ENCODE results near the gene SYT13.

Gene SYT13

DNA sequence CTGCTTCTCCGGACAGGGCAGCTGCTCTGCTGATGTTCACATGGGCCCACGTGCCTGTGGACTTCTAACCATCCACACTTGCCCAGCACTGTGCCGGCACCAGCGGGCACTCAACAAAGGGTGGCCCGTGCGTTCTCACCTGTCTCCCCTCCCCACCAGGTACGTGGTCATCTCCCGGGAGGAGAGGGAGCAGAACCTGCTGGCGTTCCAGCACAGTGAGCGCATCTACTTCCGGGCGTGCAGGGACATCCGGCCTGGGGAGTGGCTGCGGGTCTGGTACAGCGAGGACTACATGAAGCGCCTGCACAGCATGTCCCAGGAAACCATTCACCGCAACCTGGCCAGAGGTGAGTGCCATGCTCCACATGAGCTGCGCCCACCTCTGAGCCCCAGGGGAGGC lies 66.7 kb downstream of the SYT13 start:
- ATAC-seq (ENCODE audit: low read depth), result no peak
- no peaks in the 10 kb centered on the region for H3K36me3 ChIP-seq (ENCODE audit: low read depth)
- H3K27me3 ChIP-seq (ENCODE audit: insufficient read depth, poor library complexity, severe bottlenecking), result no peaks in the 10 kb centered on the region
- TF ChIP-seq, protein P1, sequence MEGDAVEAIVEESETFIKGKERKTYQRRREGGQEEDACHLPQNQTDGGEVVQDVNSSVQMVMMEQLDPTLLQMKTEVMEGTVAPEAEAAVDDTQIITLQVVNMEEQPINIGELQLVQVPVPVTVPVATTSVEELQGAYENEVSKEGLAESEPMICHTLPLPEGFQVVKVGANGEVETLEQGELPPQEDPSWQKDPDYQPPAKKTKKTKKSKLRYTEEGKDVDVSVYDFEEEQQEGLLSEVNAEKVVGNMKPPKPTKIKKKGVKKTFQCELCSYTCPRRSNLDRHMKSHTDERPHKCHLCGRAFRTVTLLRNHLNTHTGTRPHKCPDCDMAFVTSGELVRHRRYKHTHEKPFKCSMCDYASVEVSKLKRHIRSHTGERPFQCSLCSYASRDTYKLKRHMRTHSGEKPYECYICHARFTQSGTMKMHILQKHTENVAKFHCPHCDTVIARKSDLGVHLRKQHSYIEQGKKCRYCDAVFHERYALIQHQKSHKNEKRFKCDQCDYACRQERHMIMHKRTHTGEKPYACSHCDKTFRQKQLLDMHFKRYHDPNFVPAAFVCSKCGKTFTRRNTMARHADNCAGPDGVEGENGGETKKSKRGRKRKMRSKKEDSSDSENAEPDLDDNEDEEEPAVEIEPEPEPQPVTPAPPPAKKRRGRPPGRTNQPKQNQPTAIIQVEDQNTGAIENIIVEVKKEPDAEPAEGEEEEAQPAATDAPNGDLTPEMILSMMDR (IDR thresholded peaks at IDR 0.05; ENCODE audit: poor library complexity, severe bottlenecking), result no peak
- no peak for DNase-seq (ENCODE audit: low spot score)
- H3K27ac ChIP-seq (ENCODE audit: poor library complexity, severe bottlenecking), result no peak overlapping the region
- H3K9me3 ChIP-seq (ENCODE audit: severe bottlenecking), result no peaks in the 10 kb centered on the region
- H3K4me3 ChIP-seq (ENCODE audit: severe bottlenecking), result no peak overlapping the region
- no peaks in the 10 kb centered on the region for H3K4me1 ChIP-seq (ENCODE audit: insufficient read depth, poor library complexity, severe bottlenecking)

DNA sequence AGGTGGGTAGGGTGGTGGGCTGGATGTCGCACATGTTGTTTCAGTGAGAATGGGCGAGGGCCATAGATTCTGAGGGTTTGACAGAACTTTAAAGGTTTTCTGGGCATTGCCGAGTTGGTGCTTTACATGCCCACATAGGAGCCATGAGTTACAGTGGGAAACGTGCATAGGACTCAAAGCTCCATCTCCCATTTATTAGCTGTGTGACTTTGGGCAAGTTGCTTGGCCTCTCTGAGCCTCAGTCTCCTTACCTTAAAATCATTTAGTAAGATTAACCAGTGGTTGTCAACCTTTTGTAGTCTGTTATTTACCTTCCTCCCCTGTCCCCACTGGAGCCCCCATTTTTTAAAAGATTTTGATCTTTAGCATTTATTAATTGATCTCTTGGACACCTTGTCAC lies 67.4 kb downstream of the SYT13 start:
- no peaks in the 10 kb centered on the region for H3K27me3 ChIP-seq (ENCODE audit: insufficient read depth, poor library complexity, severe bottlenecking)
- TF ChIP-seq, protein P1 (IDR thresholded peaks at IDR 0.05; ENCODE audit: poor library complexity, severe bottlenecking), result no peak
- no peak for ATAC-seq (ENCODE audit: low read depth)

DNA sequence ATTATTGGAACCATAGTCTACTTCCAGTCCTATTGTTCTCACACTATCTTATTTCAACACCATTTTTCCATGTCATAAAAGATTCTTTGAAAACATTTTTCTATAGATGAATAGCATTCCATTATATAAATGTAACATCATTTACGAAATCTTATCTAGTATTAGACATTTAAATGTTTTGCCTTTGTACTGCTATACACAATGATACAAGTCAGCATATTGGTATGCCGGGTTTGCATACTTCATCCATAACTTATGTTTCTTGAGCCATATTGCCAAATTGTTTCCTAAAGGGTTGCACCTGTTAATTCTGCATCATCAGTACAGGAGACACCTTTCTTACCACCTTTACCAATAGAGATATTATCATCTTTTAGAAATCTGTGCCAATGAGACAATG lies 68.2 kb downstream of the SYT13 start:
- no peaks in the 10 kb centered on the region for H3K27me3 ChIP-seq (ENCODE audit: insufficient read depth, poor library complexity, severe bottlenecking)
- DNase-seq (ENCODE audit: low spot score) (no peak), ATAC-seq (ENCODE audit: low read depth) (peak; percentile 51)

More for the DNA sequence above, 67.4 kb downstream of the SYT13 start:
- H3K4me3 ChIP-seq (ENCODE audit: severe bottlenecking), result no peak overlapping the region
- no peaks in the 10 kb centered on the region for H3K9me3 ChIP-seq (ENCODE audit: severe bottlenecking)
- DNase-seq (ENCODE audit: low spot score), result no peak
- H3K36me3 ChIP-seq (ENCODE audit: low read depth), result no peaks in the 10 kb centered on the region
- no peaks in the 10 kb centered on the region for H3K4me1 ChIP-seq (ENCODE audit: insufficient read depth, poor library complexity, severe bottlenecking)
- no peak overlapping the region for H3K27ac ChIP-seq (ENCODE audit: poor library complexity, severe bottlenecking)

DNA sequence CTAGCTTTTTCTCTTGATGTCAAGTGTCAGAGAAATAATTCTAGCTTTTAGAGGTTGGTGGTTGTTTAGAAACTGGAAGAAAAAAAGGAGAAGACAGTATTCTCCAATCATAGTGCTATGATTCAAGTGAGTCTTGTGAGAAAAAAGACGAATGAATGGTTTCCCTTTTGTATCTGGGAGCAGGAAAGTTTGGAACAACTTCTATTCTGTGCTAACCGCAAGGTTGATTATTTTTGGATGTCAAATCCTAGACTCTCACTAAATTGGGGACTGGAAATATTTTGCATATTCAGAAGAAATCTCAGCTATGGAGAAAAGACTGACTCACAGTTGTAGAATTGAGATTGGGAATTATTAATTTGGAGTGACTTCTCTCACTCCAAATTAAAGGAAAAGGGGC lies 69.2 kb downstream of the SYT13 start:
- no peak for ATAC-seq (ENCODE audit: low read depth)
- H3K27ac ChIP-seq (ENCODE audit: poor library complexity, severe bottlenecking), result no peak overlapping the region
- H3K4me1 ChIP-seq (ENCODE audit: insufficient read depth, poor library complexity, severe bottlenecking), result no peaks in the 10 kb centered on the region
- TF ChIP-seq, protein P1 (IDR thresholded peaks at IDR 0.05; ENCODE audit: poor library complexity, severe bottlenecking), result no peak
- H3K27me3 ChIP-seq (ENCODE audit: insufficient read depth, poor library complexity, severe bottlenecking), result no peaks in the 10 kb centered on the region
- H3K4me3 ChIP-seq (ENCODE audit: severe bottlenecking), result no peak overlapping the region
- no peaks in the 10 kb centered on the region for H3K9me3 ChIP-seq (ENCODE audit: severe bottlenecking)
- no peaks in the 10 kb centered on the region for H3K36me3 ChIP-seq (ENCODE audit: low read depth)
- no peak for DNase-seq (ENCODE audit: low spot score)

More for the DNA sequence above, 68.2 kb downstream of the SYT13 start:
- TF ChIP-seq, protein P1 (IDR thresholded peaks at IDR 0.05; ENCODE audit: poor library complexity, severe bottlenecking), result no peak
- H3K4me3 ChIP-seq (ENCODE audit: severe bottlenecking), result no peak overlapping the region
- no peak overlapping the region for H3K27ac ChIP-seq (ENCODE audit: poor library complexity, severe bottlenecking)
- no peaks in the 10 kb centered on the region for H3K4me1 ChIP-seq (ENCODE audit: insufficient read depth, poor library complexity, severe bottlenecking)
- no peaks in the 10 kb centered on the region for H3K9me3 ChIP-seq (ENCODE audit: severe bottlenecking)
- no peaks in the 10 kb centered on the region for H3K36me3 ChIP-seq (ENCODE audit: low read depth)

DNA sequence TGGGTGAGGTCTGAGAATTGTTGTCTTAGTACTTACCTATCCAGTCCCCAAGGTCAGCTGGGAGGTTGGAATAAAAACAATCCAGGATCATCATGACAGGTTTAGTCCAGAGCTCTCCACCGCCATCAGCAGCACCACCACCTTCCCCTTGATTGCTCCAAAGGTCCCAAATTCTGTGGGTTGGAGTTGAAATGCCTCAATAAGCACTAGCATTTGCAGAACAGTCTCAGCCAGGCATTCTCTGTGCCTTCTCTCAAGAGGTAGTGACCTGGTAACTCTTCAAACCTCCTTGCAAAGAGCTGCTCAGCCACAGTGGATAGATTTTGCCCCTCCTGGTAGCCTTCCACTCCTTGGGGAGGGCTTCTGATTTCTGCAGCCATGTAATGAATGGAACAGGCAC lies 70.1 kb downstream of the SYT13 start:
- ATAC-seq (ENCODE audit: low read depth) (no peak), DNase-seq (ENCODE audit: low spot score) (no peak)
- Histone ChIP-seq H3K27me3 (ENCODE audit: insufficient read depth, poor library complexity, severe bottlenecking) (no peaks in the 10 kb centered on the region), H3K9me3 (ENCODE audit: severe bottlenecking) (no peaks in the 10 kb centered on the region), H3K27ac (ENCODE audit: poor library complexity, severe bottlenecking) (no peak overlapping the region), H3K36me3 (ENCODE audit: low read depth) (no peaks in the 10 kb centered on the region), H3K4me1 (ENCODE audit: insufficient read depth, poor library complexity, severe bottlenecking) (no peaks in the 10 kb centered on the region), H3K4me3 (ENCODE audit: severe bottlenecking) (no peak overlapping the region)
- TF ChIP-seq, protein P1 (IDR thresholded peaks at IDR 0.05; ENCODE audit: poor library complexity, severe bottlenecking), result no peak

Data from RWPE2 (cell line).